ENCODE data around the gene FKBP3. TPM values are rescaled to one million over a fixed set of nuclear protein-coding genes. Genes with fewer than 3 reads are reported as not detected.
A peak's percentile ranks its signal among the peaks of the same experiment; 100 is the strongest.

Gene FKBP3
- total RNA-seq, 2 donors from 2014 or later = 153 to 188 TPM

- Mint-ChIP-seq H3K4me3 (no peak overlapping the region), H3K4me1 (no peaks in the 10 kb centered on the region), H3K9me3 (peaks cover 3% of the 10 kb centered on the region), H3K36me3 (ENCODE audit: low read depth) (peaks cover 19% of the 10 kb centered on the region), H3K27ac (peak overlapping the region; percentile 56), H3K27me3 (ENCODE audit: insufficient read depth) (no peaks in the 10 kb centered on the region)
- H3K27ac ChIP-seq (ENCODE audit: low read depth, low read length) = no peak overlapping the region
- peaks cover 8% of the 10 kb centered on the region for H3K36me3 ChIP-seq (ENCODE audit: control insufficient read depth, insufficient read depth, low read length)
- DNase-seq = no peak
- H3K9ac ChIP-seq (ENCODE audit: extremely low read depth, low read length, poor library complexity, severe bottlenecking) = no peak overlapping the region
- no peaks in the 10 kb centered on the region for H3K9me3 ChIP-seq (ENCODE audit: control insufficient read depth, low read length)
- TF ChIP-seq CTCF (conservative IDR thresholded peaks at IDR 0.05) = no peak
- no peaks in the 10 kb centered on the region for H3K4me1 ChIP-seq (ENCODE audit: control insufficient read depth, insufficient read depth, low read length)
- WGBS, 2 experiments (ENCODE audit: insufficient coverage in 1 of 2, insufficient read length in 1 of 2) = 94 to 100% methylated on average over 2 to 4 of the region's 4 CpGs
- no peaks in the 10 kb centered on the region for H3K27me3 ChIP-seq (ENCODE audit: control insufficient read depth, insufficient read depth, low read length, poor library complexity, severe bottlenecking)
- H3K4me3 ChIP-seq (ENCODE audit: low read length) = no peak overlapping the region
Observed at GRCh38 chr14:45150386-45150890, 16.2 kb upstream of the FKBP3 start.

GRCh38 chr14:45149602-45150001 lies 15.3 kb upstream of the FKBP3 start:
- no peak overlapping the region for H3K4me3 ChIP-seq (ENCODE audit: low read length)
- Mint-ChIP-seq H3K27me3 (ENCODE audit: insufficient read depth) (no peaks in the 10 kb centered on the region), H3K4me3 (no peak overlapping the region), H3K27ac (peak overlapping the region; percentile 49), H3K36me3 (ENCODE audit: low read depth) (peaks cover 28% of the 10 kb centered on the region), H3K4me1 (no peaks in the 10 kb centered on the region), H3K9me3 (peaks cover 5% of the 10 kb centered on the region)
- peaks cover 8% of the 10 kb centered on the region for H3K36me3 ChIP-seq (ENCODE audit: control insufficient read depth, insufficient read depth, low read length)
- H3K9me3 ChIP-seq (ENCODE audit: control insufficient read depth, low read length) = no peaks in the 10 kb centered on the region
- 80 to 95% methylated on average over 1 to 3 of the region's 3 CpGs for WGBS, 2 experiments (ENCODE audit: insufficient coverage in 1 of 2, insufficient read length in 1 of 2)
- H3K4me1 ChIP-seq (ENCODE audit: control insufficient read depth, insufficient read depth, low read length) = no peaks in the 10 kb centered on the region
- no peak overlapping the region for H3K27ac ChIP-seq (ENCODE audit: low read depth, low read length)
- no peak for TF ChIP-seq CTCF (conservative IDR thresholded peaks at IDR 0.05)
- no peaks in the 10 kb centered on the region for H3K27me3 ChIP-seq (ENCODE audit: control insufficient read depth, insufficient read depth, low read length, poor library complexity, severe bottlenecking)
- no peak for DNase-seq
- no peak overlapping the region for H3K9ac ChIP-seq (ENCODE audit: extremely low read depth, low read length, poor library complexity, severe bottlenecking)

GRCh38 chr14:45145214-45145613 lies 10.9 kb upstream of the FKBP3 start:
- peaks cover 5% of the 10 kb centered on the region for H3K9me3 Mint-ChIP-seq
- Histone ChIP-seq H3K36me3 (ENCODE audit: control insufficient read depth, insufficient read depth, low read length) (no peaks in the 10 kb centered on the region), H3K4me1 (ENCODE audit: control insufficient read depth, insufficient read depth, low read length) (no peaks in the 10 kb centered on the region), H3K9ac (ENCODE audit: extremely low read depth, low read length, poor library complexity, severe bottlenecking) (no peak overlapping the region), H3K4me3 (ENCODE audit: low read length) (no peak overlapping the region), H3K27me3 (ENCODE audit: control insufficient read depth, insufficient read depth, low read length, poor library complexity, severe bottlenecking) (no peaks in the 10 kb centered on the region), H3K9me3 (ENCODE audit: control insufficient read depth, low read length) (no peaks in the 10 kb centered on the region), H3K27ac (ENCODE audit: low read depth, low read length) (no peak overlapping the region)
- 95% methylated on average over 2 to 3 of the region's 3 CpGs for WGBS, 2 experiments (ENCODE audit: insufficient coverage in 1 of 2, insufficient read length in 1 of 2)
- H3K4me1 Mint-ChIP-seq = no peaks in the 10 kb centered on the region
- no peak for DNase-seq
- H3K4me3 Mint-ChIP-seq = no peak overlapping the region
- TF ChIP-seq CTCF (conservative IDR thresholded peaks at IDR 0.05) = no peak
- no peak overlapping the region for H3K27ac Mint-ChIP-seq
- no peaks in the 10 kb centered on the region for H3K27me3 Mint-ChIP-seq (ENCODE audit: insufficient read depth)
- peaks cover 33% of the 10 kb centered on the region for H3K36me3 Mint-ChIP-seq (ENCODE audit: low read depth)

Data from endodermal cell (in vitro differentiated cells).